HuH-7 (cell line): Measurements from ENCODE around the gene GAK.

Experiments
- DNase-seq: peaks from one replicate; pipeline ENCODE4 v3.0.0; 2011; ENCODE audit warnings: low spot score

GAK gene

DNA sequence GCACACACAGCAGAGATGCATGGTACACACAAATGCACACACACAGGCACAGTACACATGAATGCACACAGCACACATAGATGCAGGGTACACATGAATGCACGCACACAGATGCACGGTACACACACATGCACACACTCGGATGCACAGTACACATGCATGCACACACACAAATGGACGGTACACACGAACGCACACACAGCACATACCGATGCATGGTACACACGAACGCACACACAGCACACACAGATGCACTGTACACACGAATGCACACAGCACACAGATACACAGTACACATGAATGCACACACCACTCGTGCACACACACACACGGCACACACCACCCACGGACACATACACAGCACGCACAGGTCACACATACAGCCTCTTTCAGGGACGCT lies 62.3 kb downstream of the GAK start:
- no peak for DNase-seq

DNA sequence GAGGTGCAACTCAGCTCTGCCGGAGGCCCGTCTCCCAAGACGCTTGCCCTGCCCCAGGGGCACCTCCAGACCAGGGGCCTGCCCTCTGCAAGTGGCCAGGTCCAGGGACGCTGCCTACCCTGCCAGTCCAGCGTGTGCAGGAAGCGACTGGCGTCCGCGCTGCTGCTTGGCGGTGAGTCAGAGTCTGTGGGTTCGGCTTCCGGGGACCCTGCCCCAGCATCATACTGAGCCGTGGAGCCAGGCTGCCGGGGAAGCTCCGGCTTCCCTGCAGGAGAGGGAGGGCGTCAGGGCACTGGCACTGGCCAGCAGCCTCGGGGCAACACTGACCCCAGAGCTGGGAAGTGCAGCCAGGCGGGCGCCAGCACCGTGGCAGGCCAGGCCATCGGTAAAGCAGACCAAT lies 63.7 kb downstream of the GAK start:
- DNase-seq = no peak

DNA sequence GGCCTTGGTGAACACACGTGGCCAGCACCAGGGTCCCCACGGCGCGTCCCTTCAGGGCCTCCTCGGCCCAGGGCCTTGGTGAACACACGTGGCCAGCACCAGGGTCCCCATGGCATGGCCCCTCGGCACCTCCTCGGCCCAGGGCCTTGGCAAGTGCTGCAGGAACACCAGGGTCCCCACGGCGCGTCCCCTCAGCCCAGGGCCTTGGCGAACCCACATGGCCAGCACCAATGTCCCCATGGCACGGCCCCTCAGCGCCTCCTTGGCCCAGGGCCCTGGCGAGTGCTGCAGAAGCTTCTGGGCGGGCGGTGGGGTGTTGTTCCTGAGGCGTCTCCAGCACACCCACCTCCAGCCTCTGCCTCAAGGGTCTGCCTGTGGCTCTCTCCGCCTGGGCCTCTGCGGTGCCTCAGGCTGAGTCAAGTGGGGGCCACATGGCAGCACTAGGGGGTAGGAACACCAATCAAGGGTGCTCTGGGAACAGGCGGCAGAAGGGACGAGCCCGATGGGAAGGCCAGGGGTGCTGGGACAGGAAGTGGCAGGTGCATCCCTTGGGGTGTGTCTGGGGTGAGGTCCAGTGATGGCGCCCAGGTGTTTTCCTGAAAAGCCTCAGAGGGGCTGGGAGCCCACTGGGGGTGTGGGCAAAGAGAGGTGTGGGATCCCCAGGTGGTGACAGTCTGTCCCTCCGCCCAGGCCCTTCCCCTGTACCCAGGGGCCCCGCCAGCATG lies 64.4 kb downstream of the GAK start:
- DNase-seq = no peak

DNA sequence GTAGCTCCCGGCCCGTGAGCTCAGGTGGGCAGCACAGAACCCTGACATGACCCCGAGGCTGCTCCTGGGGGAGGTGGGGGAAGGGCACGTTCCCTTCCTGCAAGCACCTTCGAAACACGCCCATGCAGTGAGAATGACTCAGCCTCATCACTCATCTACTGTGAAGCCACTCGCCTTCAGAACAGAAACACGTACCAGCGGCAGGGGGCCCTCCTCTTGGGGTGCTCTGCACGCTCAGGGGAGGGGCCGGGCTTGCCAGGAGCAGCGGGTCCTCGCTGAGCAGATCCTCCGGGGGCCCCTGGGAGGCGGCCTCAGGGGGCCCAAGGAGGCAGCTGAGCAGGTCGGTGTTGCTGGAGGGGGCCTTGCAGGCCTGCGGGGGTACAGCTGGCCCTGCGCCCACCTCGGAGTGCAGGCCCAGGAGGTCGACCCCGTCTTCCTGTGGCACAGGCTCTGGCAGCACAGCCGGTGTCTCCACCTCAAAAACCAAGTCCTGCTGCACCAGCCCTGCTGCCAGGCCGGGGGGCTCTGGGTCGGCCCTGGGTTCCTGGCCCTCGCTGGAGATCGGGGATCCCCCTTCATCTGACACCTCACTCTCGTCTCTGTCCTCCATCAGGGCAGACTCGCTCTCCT lies 65.2 kb downstream of the GAK start:
- DNase-seq = no peak

DNA sequence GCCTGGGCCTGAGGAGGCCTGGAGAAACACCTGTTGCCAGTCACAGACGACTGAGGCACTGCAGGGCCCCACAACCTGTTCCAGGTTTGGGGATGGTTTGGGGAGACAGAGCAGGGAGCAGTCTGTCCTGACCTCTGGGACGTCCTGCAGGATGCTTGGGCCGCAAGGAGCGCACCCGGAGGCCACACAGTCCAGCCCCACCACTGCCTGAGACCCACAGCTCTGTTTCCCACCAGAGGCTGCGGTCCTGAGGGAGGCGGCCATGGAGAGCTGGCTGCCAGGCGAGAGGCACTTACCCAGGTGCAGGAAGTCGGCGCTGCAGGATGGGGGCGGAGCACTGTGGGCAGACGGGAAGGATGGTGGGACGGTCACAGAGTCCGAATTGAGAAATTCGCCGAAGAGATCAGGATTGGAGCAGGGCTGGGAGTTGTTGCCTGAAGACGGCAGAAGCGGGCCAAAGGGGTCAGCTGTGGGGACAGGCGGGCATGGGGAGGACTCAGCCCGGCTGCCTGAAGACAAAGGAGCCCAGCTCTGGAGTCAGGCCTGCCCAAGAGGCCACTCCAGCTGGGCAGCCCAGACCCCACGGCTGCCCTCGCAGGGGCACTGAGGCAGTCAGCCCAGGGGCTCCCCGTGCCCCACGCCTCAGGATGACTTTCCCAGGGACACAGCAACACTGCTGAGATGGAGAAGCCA lies 65.9 kb downstream of the GAK start:
- DNase-seq = no peak

DNA sequence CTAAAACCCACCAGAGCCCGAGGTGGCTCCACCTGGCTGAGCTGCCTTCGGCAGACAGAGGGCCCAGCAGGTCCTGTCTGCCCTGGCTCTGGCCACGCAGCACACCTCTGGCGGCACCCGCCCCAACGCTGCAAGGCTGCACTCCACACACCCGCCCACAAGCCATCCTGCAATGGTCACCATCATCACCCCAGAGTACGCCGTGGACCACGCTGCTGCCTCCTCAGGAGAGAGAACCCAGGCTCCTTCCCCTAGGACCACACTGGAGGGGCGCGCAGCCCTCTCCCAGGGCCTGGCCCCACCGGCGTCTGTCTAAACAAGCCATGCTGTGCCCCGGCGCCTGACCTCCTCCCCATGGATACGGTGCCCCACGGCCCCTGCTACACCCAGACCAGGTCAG lies 66.5 kb downstream of the GAK start:
- DNase-seq = no peak

DNA sequence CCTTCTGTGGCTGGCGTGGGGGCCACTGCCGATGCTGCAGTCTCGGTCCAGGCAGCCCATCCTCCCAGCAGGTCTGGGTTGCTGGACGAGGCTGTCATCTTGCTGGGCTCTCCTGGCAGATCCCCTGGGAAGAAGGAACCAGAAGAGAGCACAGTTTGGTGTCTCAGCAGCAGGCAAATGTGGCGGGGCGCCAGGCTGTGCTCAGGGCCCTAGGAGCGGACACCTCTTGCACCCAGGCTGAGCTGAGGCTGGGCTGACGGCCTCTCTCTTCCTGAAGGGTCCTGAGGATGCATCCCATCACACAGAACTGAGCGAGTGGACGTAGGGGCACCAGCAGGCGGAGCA lies 67.0 kb downstream of the GAK start:
- DNase-seq = no peak

DNA sequence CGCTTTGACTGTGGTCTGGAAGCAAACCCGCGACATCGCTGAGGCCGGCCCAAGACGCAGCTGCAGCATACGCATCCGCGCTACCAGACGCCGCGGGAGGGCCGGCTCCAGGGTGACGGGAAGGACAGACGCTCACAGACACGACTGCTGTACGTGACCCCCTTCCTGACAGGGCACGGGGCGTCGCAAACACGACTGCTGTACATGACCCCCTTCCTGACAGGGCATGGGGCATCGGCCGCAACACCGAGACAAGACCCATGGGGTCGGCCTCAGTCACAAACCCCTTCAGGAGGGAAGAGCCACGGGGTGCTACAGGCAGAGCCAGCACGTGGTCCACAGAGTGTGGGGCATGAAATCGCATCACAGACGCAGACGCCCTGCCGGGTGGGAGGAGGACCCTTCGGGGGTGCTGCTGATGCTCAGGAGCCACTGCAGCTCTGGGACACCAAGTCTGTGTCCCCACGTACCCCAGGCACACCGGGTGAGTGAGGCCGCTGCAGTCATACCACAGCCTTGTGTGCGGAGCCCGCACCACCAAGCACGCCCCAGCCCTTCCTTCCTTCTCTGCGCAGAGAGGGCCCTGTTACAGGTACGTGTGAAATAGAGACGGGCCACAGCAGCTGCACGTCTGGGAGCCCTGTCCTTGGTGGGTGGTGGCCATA lies 67.5 kb downstream of the GAK start:
- DNase-seq = no peak

DNA sequence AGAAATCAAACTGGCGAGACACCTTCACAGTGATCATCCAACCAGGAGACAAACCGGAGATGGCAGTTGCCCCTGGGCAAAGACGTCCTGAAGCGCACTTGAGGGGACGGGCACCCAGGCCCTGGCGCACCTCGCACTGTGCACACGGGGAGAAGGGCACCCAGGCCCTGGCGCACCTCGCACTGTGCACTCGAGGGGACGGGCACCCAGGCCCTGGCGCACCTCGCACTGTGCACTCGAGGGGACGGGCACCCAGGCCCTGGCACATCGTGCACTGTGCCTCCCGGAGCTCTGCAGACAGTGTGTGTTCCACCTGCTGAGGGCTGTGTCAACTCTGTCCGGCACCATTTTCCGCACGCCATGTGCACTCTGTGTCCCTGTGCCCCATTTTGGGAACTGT lies 71.6 kb downstream of the GAK start:
- no peak for DNase-seq

DNA sequence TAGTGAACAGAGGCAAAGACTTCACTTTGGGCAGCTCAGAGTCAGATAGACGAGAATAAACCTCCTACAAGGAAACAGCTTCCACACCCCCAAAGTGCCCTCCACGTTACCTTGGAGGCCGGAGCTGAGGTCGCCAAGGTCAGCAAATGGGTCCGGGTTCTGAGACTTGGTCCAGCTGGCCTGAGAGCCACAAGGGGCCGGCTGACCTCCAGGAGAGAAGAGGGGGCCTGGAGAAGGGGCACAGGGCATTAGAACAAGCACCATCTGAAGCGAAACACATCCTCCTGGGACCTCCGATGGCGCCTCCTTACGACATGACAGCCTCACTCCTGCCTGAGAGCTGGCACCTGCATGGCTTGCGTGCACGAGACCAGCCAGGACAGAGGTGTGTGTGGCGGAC lies 72.6 kb downstream of the GAK start:
- DNase-seq = no peak

DNA sequence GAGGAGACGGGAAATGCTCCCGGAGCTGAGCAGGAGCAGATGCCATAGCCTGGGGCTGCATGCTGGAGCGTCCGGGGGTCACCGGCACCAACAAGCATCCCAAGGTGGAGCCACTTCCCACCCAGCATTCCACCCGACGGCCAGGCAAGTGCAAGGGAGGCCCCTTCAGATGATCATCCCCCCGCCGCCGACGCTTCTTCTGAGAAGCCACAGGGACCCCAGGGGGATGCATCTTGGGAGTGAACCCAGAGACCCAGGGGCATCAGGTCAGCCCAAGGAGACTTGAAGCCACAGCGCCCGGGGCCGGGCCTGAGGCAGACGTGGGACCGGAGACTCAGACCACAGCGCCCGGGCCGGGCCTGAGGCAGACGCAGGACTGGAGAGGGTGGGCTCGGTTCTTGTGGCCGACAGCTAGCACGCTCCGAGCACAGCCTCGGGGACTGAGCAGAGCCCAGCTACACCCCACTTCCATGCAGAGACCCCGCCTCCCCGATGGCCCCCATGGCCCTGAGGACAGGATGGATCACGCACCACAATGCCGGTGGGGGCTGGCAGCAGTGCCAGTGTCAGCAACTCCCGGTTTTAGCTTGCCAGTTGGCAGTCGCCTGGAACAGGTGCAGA lies 73.2 kb downstream of the GAK start:
- DNase-seq = no peak

DNA sequence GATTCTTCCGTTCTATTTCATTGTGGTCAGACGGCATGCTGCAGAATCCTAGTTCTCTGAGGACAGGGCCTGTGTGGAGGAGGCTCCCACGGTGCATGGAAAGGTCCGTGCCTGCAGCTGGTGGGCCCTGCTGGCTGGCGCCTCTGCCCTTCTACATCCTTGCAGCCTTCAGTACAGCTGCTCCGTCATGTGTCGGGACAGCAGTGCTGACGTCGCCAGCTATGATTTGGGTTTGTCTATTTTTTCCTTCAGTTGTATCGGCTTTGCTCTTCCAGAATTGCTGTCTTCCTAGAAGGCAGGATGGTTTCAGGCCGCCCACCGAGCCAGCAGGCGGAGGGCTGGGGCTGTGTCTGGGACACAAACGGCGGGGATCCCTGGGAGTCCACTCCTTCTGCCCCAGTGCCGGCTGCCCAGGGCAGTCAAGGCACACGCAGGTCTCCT lies 74.1 kb downstream of the GAK start:
- no peak for DNase-seq

DNA sequence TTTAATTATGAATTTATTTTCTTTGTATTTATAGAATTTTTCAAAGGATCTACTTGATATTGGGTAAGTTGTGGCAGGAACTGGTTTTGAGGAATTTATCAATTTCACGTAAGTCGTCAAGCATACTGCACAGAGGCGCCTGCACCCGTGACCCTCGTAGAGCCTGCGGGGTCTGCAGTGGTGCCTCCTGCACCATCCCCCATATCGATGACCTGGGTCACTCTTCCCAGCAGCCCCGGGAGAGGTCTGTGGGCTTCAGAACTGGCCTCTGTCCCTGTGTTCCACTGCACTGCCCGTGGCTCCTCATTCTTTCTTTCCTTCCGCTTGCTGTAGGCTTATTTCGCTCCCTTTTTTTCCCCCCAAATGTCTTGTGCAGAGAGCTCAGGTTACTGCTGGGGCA lies 74.7 kb downstream of the GAK start:
- DNase-seq = no peak

DNA sequence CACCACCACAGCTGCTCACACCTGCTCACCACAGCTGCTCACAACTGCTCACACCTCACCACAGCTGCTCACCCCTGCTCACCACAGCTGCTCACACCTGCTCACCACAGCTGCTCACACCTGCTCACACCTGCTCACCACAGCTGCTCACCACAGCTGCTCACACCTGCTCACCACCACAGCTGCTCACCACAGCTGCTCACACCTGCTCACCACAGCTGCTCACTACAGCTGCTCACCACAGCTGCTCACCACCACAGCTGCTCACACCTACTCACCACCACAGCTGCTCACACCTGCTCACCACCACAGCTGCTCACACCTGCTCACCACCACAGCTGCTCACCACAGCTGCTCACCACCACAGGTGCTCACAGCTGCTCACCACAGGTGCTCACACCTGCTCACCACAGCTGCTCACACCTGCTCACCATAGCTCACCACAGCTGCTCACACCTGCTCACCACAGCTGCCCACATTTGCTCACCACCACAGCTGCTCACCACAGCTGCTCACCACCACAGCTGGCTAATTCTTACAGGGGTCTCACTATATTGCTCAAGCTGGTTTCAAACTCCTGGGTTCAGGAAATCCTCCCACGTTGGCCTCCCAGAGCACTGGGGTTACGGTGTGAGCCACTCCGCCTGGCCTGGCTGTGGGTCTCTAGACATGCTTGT lies 75.8 kb downstream of the GAK start:
- no peak for DNase-seq

DNA sequence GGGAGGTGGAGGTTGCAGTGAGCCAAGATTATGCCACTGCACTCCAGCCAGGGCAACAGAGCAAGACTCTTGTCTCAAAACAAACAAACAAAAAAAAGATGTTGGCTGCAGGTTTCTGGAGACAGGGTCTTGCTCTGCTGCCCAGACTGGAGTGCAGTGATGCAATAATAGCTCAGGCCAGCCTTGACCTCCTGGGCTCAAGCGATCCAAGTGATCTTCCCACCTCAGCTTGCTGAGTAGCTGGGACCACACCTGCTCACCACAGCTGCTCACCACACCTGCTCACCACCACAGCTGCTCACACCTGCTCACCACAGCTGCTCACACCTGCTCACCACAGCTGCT lies 76.3 kb downstream of the GAK start:
- DNase-seq = no peak

DNA sequence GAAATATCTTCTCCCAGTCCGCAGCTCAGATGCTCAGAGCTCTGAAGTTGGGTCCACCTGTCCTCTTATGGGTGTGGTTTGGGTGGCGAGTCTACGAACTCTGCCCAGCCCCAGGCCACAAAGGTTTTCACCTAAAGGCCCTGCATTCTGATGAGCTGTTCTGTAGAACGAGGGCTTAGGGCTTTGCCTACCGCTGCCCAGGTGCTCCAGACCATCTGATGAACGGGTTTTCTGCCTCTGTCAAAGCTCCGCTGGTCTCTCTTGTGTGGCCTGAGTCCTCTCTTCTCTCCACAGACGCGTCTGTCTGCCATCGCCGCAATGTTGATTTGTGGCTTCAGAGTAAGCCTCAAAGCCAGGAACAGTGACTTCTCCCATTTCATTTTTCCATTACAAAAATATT lies 77.8 kb downstream of the GAK start:
- no peak for DNase-seq

DNA sequence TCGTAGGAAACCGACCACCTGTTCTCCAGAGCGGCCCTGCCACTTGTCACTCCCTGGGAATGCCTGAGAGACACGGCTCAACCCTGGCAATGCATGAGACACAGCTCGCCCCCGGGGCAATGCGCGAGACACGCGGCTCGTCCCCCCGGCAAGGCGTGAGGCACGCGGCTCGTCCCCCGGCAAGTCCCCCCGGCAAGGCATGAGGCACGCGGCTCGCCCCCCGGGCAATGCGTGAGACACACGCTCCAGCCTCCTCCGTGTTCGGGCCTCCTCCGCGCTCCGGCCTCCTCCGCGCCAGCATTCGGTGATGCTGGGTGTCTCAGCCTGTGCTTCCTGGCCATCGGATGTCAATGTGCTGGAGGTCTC lies 78.7 kb downstream of the GAK start:
- DNase-seq = no peak

DNA sequence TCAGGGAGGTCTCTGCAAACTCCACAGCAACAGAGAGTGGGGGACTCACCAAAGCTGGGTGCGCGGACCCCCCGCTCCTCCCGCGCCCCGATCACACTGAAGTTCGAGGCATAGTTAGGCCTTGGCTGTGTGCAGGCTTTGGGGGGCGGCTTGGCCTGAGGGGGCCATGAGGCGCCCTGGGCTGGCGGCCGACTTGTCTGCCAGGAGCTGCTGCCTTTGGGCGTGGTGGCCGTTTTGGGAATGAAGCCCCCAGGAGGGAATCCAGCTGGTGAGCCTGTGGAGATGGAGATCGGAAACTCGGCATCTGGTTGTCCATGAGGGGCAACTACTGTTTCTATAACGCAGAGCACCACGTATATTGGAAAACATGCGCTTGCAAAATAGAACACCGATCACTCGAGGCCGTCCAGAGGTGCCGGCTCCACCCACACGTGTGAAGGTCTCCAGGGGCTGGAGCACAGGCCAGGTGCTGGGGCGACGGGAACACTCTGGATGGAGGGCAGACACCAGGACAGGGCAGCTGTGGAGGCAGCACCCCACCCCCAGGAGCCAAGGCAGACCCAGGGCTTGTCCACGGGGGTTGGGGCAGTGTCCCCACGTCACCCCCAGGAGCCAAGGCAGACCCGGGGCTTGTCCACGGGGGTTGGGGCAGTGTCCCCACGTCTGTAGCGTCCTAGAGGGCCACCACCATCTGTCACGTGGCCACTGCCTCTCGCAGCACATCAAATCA lies 80.2 kb downstream of the GAK start:
- no peak for DNase-seq

DNA sequence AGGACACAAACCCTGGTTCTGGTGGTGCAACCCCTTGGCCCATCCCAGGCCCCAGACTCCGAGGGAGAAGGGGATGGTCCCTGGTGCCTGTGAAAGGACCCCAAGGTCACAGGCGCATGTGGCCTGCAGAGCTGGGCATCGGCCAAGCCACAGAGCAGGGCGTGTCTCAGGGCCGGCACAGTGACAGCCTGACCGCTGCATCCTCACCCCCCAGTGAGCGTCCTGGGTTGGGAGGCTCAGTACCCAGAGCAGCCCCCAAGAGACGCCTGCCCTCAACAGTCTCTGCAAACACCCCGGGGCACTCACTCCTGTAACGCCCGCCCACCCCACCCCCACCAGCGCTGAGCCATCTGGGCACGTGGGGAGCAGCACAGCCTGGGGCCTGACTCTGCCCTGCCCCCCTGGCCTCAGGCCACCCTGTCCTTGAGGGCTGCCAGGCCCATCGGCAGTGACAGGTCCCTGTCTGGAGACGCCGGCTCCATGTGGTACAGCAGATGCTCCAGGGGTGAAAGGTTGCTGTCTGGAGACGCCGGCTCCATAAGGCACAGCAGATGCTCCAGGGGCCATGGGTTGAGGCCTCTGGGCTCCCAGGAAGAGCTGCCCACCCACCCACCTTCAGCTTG lies 81.7 kb downstream of the GAK start:
- no peak for DNase-seq

DNA sequence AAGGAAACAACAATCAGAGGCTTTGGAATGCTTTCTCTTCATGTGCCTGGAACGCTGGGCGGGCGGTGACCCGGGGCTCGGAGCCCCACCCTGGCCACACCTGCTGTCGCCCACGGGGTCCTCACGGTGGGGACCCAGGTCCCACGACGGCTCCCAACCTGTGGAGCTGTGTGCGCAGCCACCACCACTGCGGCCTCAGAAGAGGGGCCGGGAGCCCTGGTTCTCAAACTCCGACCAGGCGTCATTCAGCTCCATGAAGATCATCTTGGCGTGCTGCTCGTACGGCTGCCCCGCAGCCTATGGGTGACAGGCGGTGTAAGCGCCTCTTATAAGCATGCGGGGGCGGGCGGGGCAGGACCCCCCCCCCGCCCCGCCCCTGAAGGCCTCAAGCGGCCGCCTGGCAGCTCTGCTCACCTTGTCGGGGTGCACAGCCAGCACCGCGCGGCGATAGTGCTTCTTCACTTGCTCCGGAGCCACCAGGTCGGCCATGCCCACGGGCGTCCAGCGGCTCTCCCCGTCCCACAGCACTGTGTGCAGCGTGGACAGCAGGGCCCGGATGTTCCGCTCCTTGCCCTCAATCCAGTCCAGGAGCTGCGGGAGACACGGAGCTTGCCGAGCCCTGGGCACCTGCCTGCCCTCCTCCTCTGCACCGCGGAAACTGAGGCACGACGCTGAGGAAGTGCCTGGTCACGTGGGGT lies 82.5 kb downstream of the GAK start:
- no peak for DNase-seq
